Left lung (tissue), 14 donors: ENCODE results near the gene DENND2D. TPM values are rescaled to one million over a fixed set of nuclear protein-coding genes. Genes with fewer than 3 reads are reported as not detected.

Source experiments
- ATAC-seq: fragments of 200-7000 bp; cut with Tn5 transposase; one replicate; pipeline ENCODE4 v1.9.1; 2020; ENCODE audit warnings: moderate library complexity
- DNase-seq, 4 donors: peaks; one replicate each; pipeline ENCODE4 v3.0.0-alpha.2; 2013 to 2020
- H3K27ac ChIP-seq, 2 donors: fragments of 200-600 bp; sonication (generic) in 1 of 2; one replicate each; pipeline versions ENCODE4 v1.5.0 to v1.8.0; 2020 to 2021
- H3K27me3 ChIP-seq, 2 donors: fragments of 200-600 bp; sonication (generic) in 1 of 2; one replicate each; pipeline versions ENCODE4 v1.5.0 to v1.8.0; 2020 to 2021
- H3K36me3 ChIP-seq, 2 donors: fragments of 200-600 bp; sonication (generic) in 1 of 2; one replicate each; pipeline versions ENCODE4 v1.5.0 to v1.8.0; 2020 to 2021
- H3K4me1 ChIP-seq, 2 donors: fragments of 200-600 bp; one replicate each; pipeline ENCODE4 v1.8.0; 2021
- H3K4me3 ChIP-seq, 2 donors: fragments of 200-600 bp; sonication (generic) in 1 of 2; one replicate each; pipeline versions ENCODE4 v1.5.0 to v1.8.0; 2020 to 2021; ENCODE audit warnings: mild to moderate bottlenecking in 1 of 2
- H3K9me3 ChIP-seq, 2 donors: fragments of 200-600 bp; sonication (generic) in 1 of 2; one replicate each; pipeline versions ENCODE4 v1.5.0 to v1.8.0; 2020 to 2021
- CTCF ChIP-seq, 2 donors: fragments of 200-600 bp; sonication (generic) in 1 of 2; IDR thresholded peaks; one replicate each; pipeline versions ENCODE4 v1.5.0 to v1.8.0; 2021; ENCODE audit warnings: antibody characterized with exemption in 2 of 2
- intact Hi-C, 2 donors: fragments of 100-400 bp; cut with DNase I; formaldehyde crosslinking; loops; one replicate each; pipeline versions ENCODE4 v1.11.2 to v1.14.2; 2022
- long read RNA-seq, 12 donors: library from polyadenylated mRNA in 2 of 12; unstranded in 2 of 12; transcript quantifications; one replicate each; pipeline ENCODE4 v2.0.0 and lab custom pipeline, GENCODE V29; 2019 to 2026
- polyA plus RNA-seq, 6 donors: library from polyadenylated mRNA; unstranded; fragments of 120-200 nt; gene quantifications; one replicate each; pipeline ENCODE4 v1.2.1, GENCODE V29; 2013; ENCODE audit not compliant: insufficient read length in 6 of 6
- total RNA-seq, 2 donors: library from RNA; stranded (reverse); fragmentation: NEBNext Ultra II Directional; extraction: Animal tissue kit (Norgen Biotek cat#: 25700); gene quantifications; one replicate each; pipeline ENCODE4 v1.2.1, GENCODE V29; 2021
- donor health status: DM: no; HTN: yes; CAD: no.
- donor health status: DM: no; HTN: no; CAD: no.

Gene DENND2D
- total RNA-seq (10 to 100 TPM; 56.6 to 78.8 TPM), polyA plus RNA-seq (10 to 100 TPM; 19.5 to 28.6 (median 22.5) TPM)
- long read RNA-seq, donor 1, partial matches to known transcripts: 0 of 1 reads
- long read RNA-seq, donor 1, other reads (novel, unspliced or antisense): 0 of 1 reads
- long read RNA-seq, donor 2, partial matches to known transcripts: 0 of 2 reads
- long read RNA-seq, donor 2, other reads (novel, unspliced or antisense): 0 of 2 reads
- long read RNA-seq, donor 3, partial matches to known transcripts: 0 of 2 reads
- long read RNA-seq, donor 3, other reads (novel, unspliced or antisense): 0 of 2 reads
- long read RNA-seq, donor 4, transcript DENND2D-202 (12 exons, 1,894 nt): major isoform, 15 of 27 reads
- long read RNA-seq, donor 4, partial matches to known transcripts: 5 of 27 reads
- long read RNA-seq, donor 4, other reads (novel, unspliced or antisense): 5 of 27 reads
- long read RNA-seq, donor 5, partial matches to known transcripts: 0 of 4 reads
- long read RNA-seq, donor 5, other reads (novel, unspliced or antisense): 0 of 4 reads
- long read RNA-seq, donor 6, partial matches to known transcripts: 0 of 2 reads
- long read RNA-seq, donor 6, other reads (novel, unspliced or antisense): 0 of 2 reads
- long read RNA-seq, donor 7, partial matches to known transcripts: 0 of 1 reads
- long read RNA-seq, donor 7, other reads (novel, unspliced or antisense): 0 of 1 reads
- long read RNA-seq, donor 8, partial matches to known transcripts: 0 of 1 reads
- long read RNA-seq, donor 8, other reads (novel, unspliced or antisense): 0 of 1 reads
- long read RNA-seq, donor 9: 0 reads
- long read RNA-seq, donor 10, transcript DENND2D-202 (12 exons, 1,894 nt): major isoform, 8 of 27 reads
- long read RNA-seq, donor 10, partial matches to known transcripts: 8 of 27 reads
- long read RNA-seq, donor 10, other reads (novel, unspliced or antisense): 7 of 27 reads
- long read RNA-seq, donor 11: 0 reads
- long read RNA-seq, donor 12, partial matches to known transcripts: 0 of 4 reads
- long read RNA-seq, donor 12, other reads (novel, unspliced or antisense): 0 of 4 reads

- peaks cover 0 to 38% of the 10 kb centered on the region in 2 donors for H3K36me3 ChIP-seq
- no peaks in the 10 kb centered on the region for H3K9me3 ChIP-seq
- H3K4me1 ChIP-seq: peaks cover 27 to 91% of the 10 kb centered on the region in 2 donors
- peak within 1 kb of the TSS; percentile 7 to 56 for H3K4me3 ChIP-seq
- DNase-seq (peak in 2 of 4 donors; percentile 86), ATAC-seq (peak; percentile 43)
- no peaks in the 10 kb centered on the region for H3K27me3 ChIP-seq
- peak within 1 kb of the TSS; percentile 80 to 93 for H3K27ac ChIP-seq
- no peak for TF ChIP-seq CTCF (IDR thresholded peaks at IDR 0.05)
- intact Hi-C loops: no loop called here
Measured at GRCh38 chr1:111199881-111200801, at the start of gene DENND2D. DENND2D (minus strand) TSS chr1:111200646; CDS start chr1:111200459, 187 bp downstream.

GRCh38 chr1:111249960-111250359 lies 49.5 kb upstream of the DENND2D start:
- H3K27me3 ChIP-seq: peaks cover 0 to 6% of the 10 kb centered on the region in 2 donors
- intact Hi-C loops: no loop called here
- H3K4me3 ChIP-seq: no peak overlapping the region
- no peak overlapping the region for H3K27ac ChIP-seq
- ATAC-seq (no peak), DNase-seq (no peak)
- H3K36me3 ChIP-seq: no peaks in the 10 kb centered on the region
- no peak for TF ChIP-seq CTCF (IDR thresholded peaks at IDR 0.05)
- no peaks in the 10 kb centered on the region for H3K4me1 ChIP-seq
- no peaks in the 10 kb centered on the region for H3K9me3 ChIP-seq

GRCh38 chr1:111247125-111247838 lies 46.8 kb upstream of the DENND2D start:
- Histone ChIP-seq H3K36me3 (no peaks in the 10 kb centered on the region), H3K9me3 (no peaks in the 10 kb centered on the region), H3K27me3 (no peaks in the 10 kb centered on the region), H3K27ac (no peak overlapping the region), H3K4me1 (no peaks in the 10 kb centered on the region), H3K4me3 (no peak overlapping the region)
- TF ChIP-seq CTCF (IDR thresholded peaks at IDR 0.05): no peak
- no peak for DNase-seq
- no peak for ATAC-seq
- intact Hi-C loops: no loop called here

GRCh38 chr1:111242805-111243523 lies 42.5 kb upstream of the DENND2D start:
- DNase-seq (no peak), ATAC-seq (no peak)
- Histone ChIP-seq H3K27ac (no peak overlapping the region), H3K9me3 (no peaks in the 10 kb centered on the region), H3K4me3 (no peak overlapping the region), H3K4me1 (no peaks in the 10 kb centered on the region), H3K36me3 (no peaks in the 10 kb centered on the region), H3K27me3 (no peaks in the 10 kb centered on the region)
- intact Hi-C loops: no loop called here
- no peak for TF ChIP-seq CTCF (IDR thresholded peaks at IDR 0.05)
